Measurements from ENCODE around the gene PRDM5.

PRDM5 gene

GRCh38 chr4:120922381-120923206 lies at the start of gene PRDM5:
PRDM5 (minus strand) TSS chr4:120922726; CDS start chr4:120922608, 118 bp downstream.
- peak within 1 kb of the TSS; percentile 80 for H3K4me3 ChIP-seq (ENCODE audit: low read length)
- no peaks in the 10 kb centered on the region for H3K36me3 ChIP-seq (ENCODE audit: control insufficient read depth, low read depth, low read length)
- no peaks in the 10 kb centered on the region for H3K27me3 ChIP-seq (ENCODE audit: control insufficient read depth, insufficient read depth, low read length)
- peak within 1 kb of the TSS; percentile 84 for H3K9ac ChIP-seq (ENCODE audit: low read length)
- H3K4me1 ChIP-seq (ENCODE audit: control insufficient read depth, low read depth, low read length) = peaks cover 45% of the 10 kb centered on the region
- H3K9me3 ChIP-seq (ENCODE audit: control insufficient read depth, low read depth, low read length) = no peaks in the 10 kb centered on the region
- H3K27ac ChIP-seq (ENCODE audit: low read length) = peak within 1 kb of the TSS; percentile 35

- H3K4me3 ChIP-seq (ENCODE audit: low read length) = no peak overlapping the region
- no peaks in the 10 kb centered on the region for H3K36me3 ChIP-seq (ENCODE audit: control insufficient read depth, low read depth, low read length)
- H3K27me3 ChIP-seq (ENCODE audit: control insufficient read depth, insufficient read depth, low read length) = no peaks in the 10 kb centered on the region
- no peaks in the 10 kb centered on the region for H3K9me3 ChIP-seq (ENCODE audit: control insufficient read depth, low read depth, low read length)
- no peak overlapping the region for H3K9ac ChIP-seq (ENCODE audit: low read length)
- no peaks in the 10 kb centered on the region for H3K4me1 ChIP-seq (ENCODE audit: control insufficient read depth, low read depth, low read length)
- H3K27ac ChIP-seq (ENCODE audit: low read length) = no peak overlapping the region
Observed at GRCh38 chr4:120971884-120972283, 49.4 kb upstream of the PRDM5 start.

DNA sequence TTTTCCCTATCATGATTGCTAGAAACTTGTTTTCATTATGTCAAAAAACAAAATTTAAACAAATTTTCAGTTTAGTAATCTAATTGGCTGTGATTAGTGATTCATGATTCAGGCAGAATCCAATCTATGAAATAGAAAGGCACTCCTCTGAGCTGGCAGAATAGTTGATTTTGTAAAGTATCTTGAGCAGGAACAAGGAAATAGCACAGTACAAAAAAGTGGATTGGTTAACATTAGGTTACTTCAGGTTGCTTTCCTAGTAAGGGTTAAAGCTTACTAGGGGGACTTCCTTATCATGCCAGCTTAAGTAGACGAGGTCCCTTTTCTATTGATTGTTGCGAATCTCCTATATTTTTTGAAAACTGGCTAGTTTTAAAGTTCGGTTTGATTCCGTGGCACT lies 43.4 kb upstream of the PRDM5 start:
- no peak overlapping the region for H3K4me3 ChIP-seq (ENCODE audit: low read length)
- no peaks in the 10 kb centered on the region for H3K9me3 ChIP-seq (ENCODE audit: control insufficient read depth, low read depth, low read length)
- no peak overlapping the region for H3K9ac ChIP-seq (ENCODE audit: low read length)
- no peaks in the 10 kb centered on the region for H3K27me3 ChIP-seq (ENCODE audit: control insufficient read depth, insufficient read depth, low read length)
- no peak overlapping the region for H3K27ac ChIP-seq (ENCODE audit: low read length)
- peaks cover 3% of the 10 kb centered on the region for H3K4me1 ChIP-seq (ENCODE audit: control insufficient read depth, low read depth, low read length)
- H3K36me3 ChIP-seq (ENCODE audit: control insufficient read depth, low read depth, low read length) = no peaks in the 10 kb centered on the region

- no peak overlapping the region for H3K4me3 ChIP-seq (ENCODE audit: low read length)
- H3K27me3 ChIP-seq (ENCODE audit: control insufficient read depth, insufficient read depth, low read length) = no peaks in the 10 kb centered on the region
- no peaks in the 10 kb centered on the region for H3K9me3 ChIP-seq (ENCODE audit: control insufficient read depth, low read depth, low read length)
- no peaks in the 10 kb centered on the region for H3K36me3 ChIP-seq (ENCODE audit: control insufficient read depth, low read depth, low read length)
- H3K27ac ChIP-seq (ENCODE audit: low read length) = no peak overlapping the region
- H3K4me1 ChIP-seq (ENCODE audit: control insufficient read depth, low read depth, low read length) = peaks cover 3% of the 10 kb centered on the region
- H3K9ac ChIP-seq (ENCODE audit: low read length) = no peak overlapping the region
Observed at GRCh38 chr4:120964596-120964995, 42.1 kb upstream of the PRDM5 start.

DNA sequence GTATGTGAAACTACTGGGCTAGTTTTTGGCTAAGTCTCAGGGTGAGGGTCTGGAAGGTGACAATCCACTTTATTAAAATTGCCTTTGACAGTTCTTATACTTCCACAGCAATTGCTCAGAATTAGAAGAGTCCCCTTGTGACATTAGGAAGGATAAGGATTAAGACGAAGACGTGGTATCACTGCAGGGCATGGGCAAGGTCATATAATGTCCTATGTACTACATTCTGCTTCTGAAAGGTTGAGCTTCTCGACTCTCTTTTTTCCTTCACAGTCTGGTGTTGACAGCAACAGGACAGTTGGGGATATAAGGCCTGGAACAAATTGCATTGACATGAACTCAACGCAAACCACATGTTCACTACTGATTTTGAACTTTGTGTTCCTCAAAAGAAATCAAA lies 40.9 kb upstream of the PRDM5 start:
- H3K4me3 ChIP-seq (ENCODE audit: low read length) = no peak overlapping the region
- H3K9me3 ChIP-seq (ENCODE audit: control insufficient read depth, low read depth, low read length) = no peaks in the 10 kb centered on the region
- H3K27ac ChIP-seq (ENCODE audit: low read length) = no peak overlapping the region
- H3K9ac ChIP-seq (ENCODE audit: low read length) = no peak overlapping the region
- H3K27me3 ChIP-seq (ENCODE audit: control insufficient read depth, insufficient read depth, low read length) = no peaks in the 10 kb centered on the region
- no peaks in the 10 kb centered on the region for H3K36me3 ChIP-seq (ENCODE audit: control insufficient read depth, low read depth, low read length)
- peaks cover 3% of the 10 kb centered on the region for H3K4me1 ChIP-seq (ENCODE audit: control insufficient read depth, low read depth, low read length)

GRCh38 chr4:120960656-120961267 lies 38.2 kb upstream of the PRDM5 start:
- Histone ChIP-seq H3K4me3 (ENCODE audit: low read length) (no peak overlapping the region), H3K36me3 (ENCODE audit: control insufficient read depth, low read depth, low read length) (no peaks in the 10 kb centered on the region), H3K4me1 (ENCODE audit: control insufficient read depth, low read depth, low read length) (peaks cover under 1% of the 10 kb centered on the region), H3K9ac (ENCODE audit: low read length) (no peak overlapping the region), H3K9me3 (ENCODE audit: control insufficient read depth, low read depth, low read length) (no peaks in the 10 kb centered on the region), H3K27ac (ENCODE audit: low read length) (no peak overlapping the region), H3K27me3 (ENCODE audit: control insufficient read depth, insufficient read depth, low read length) (no peaks in the 10 kb centered on the region)

GRCh38 chr4:120948382-120948781 lies 25.9 kb upstream of the PRDM5 start:
- H3K4me3 ChIP-seq (ENCODE audit: low read length) = no peak overlapping the region
- peaks cover 7% of the 10 kb centered on the region for H3K9me3 ChIP-seq (ENCODE audit: control insufficient read depth, low read depth, low read length)
- H3K27me3 ChIP-seq (ENCODE audit: control insufficient read depth, insufficient read depth, low read length) = no peaks in the 10 kb centered on the region
- H3K27ac ChIP-seq (ENCODE audit: low read length) = no peak overlapping the region
- no peaks in the 10 kb centered on the region for H3K4me1 ChIP-seq (ENCODE audit: control insufficient read depth, low read depth, low read length)
- H3K9ac ChIP-seq (ENCODE audit: low read length) = no peak overlapping the region
- no peaks in the 10 kb centered on the region for H3K36me3 ChIP-seq (ENCODE audit: control insufficient read depth, low read depth, low read length)

DNA sequence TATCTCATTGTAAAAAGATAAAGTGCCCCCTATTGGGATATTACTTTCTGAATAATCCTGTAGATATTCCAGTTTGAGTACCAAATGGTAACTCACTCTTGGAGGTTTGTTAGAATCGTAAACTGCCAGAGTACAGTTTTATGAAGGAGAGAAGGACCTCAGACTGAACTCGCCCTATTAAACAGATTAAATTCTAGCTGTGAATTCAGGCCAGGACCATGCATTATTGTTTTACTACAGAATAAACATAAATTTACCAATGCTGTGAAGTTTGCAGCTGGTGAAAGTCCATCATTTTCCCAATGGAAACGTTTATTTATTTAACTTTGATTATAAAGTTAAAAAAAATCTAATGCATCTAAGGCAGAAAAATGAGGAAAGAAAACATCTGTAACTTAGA lies 20.2 kb upstream of the PRDM5 start:
- Histone ChIP-seq H3K4me3 (ENCODE audit: low read length) (no peak overlapping the region), H3K27ac (ENCODE audit: low read length) (no peak overlapping the region), H3K36me3 (ENCODE audit: control insufficient read depth, low read depth, low read length) (no peaks in the 10 kb centered on the region), H3K9ac (ENCODE audit: low read length) (no peak overlapping the region), H3K4me1 (ENCODE audit: control insufficient read depth, low read depth, low read length) (no peaks in the 10 kb centered on the region), H3K9me3 (ENCODE audit: control insufficient read depth, low read depth, low read length) (no peaks in the 10 kb centered on the region), H3K27me3 (ENCODE audit: control insufficient read depth, insufficient read depth, low read length) (no peaks in the 10 kb centered on the region)

DNA sequence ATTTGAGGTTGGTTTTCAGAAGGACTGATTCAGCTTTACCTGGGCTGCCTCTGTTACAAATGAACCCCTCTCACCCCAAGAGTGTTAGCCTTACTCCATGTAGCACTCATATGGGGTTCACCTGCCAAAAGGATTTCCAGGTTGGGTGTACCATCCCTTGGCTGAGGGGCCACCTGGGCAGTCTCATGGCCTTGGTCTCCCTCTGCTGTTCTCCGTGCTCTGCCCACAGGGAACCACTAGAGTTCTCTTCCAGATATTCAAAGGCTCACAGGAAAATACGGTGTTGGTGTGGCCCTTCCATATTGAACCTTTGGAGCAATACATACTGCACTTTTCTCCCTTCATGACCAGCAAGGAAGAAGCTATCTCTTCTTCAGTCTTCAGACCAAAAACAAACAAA lies 18.0 kb upstream of the PRDM5 start:
- H3K4me1 ChIP-seq (ENCODE audit: control insufficient read depth, low read depth, low read length) = no peaks in the 10 kb centered on the region
- no peaks in the 10 kb centered on the region for H3K27me3 ChIP-seq (ENCODE audit: control insufficient read depth, insufficient read depth, low read length)
- H3K36me3 ChIP-seq (ENCODE audit: control insufficient read depth, low read depth, low read length) = no peaks in the 10 kb centered on the region
- no peak overlapping the region for H3K4me3 ChIP-seq (ENCODE audit: low read length)
- H3K27ac ChIP-seq (ENCODE audit: low read length) = no peak overlapping the region
- H3K9me3 ChIP-seq (ENCODE audit: control insufficient read depth, low read depth, low read length) = no peaks in the 10 kb centered on the region
- no peak overlapping the region for H3K9ac ChIP-seq (ENCODE audit: low read length)

DNA sequence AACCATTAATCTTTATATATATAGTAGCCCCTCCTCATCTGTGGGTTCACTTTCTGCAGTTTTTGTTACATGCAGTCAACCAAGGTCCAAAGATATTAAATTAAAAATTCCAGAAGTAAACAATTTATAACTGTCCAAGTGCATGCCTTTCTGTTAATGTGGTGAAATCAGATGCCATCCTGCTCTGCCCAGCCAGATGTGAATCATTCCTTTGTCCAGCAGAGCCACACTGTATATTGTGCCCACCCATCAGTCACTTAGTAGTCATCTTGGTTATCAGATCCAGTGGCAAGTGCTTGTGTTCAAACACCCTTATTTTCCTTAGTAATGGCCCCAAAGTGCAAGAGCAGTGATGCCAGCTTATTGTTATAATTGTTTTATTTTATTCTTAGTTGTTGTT lies 17.2 kb upstream of the PRDM5 start:
- Histone ChIP-seq H3K9ac (ENCODE audit: low read length) (no peak overlapping the region), H3K9me3 (ENCODE audit: control insufficient read depth, low read depth, low read length) (no peaks in the 10 kb centered on the region), H3K36me3 (ENCODE audit: control insufficient read depth, low read depth, low read length) (no peaks in the 10 kb centered on the region), H3K4me1 (ENCODE audit: control insufficient read depth, low read depth, low read length) (no peaks in the 10 kb centered on the region), H3K27ac (ENCODE audit: low read length) (no peak overlapping the region), H3K4me3 (ENCODE audit: low read length) (no peak overlapping the region), H3K27me3 (ENCODE audit: control insufficient read depth, insufficient read depth, low read length) (no peaks in the 10 kb centered on the region)

GRCh38 chr4:120929847-120930246 lies 7.3 kb upstream of the PRDM5 start:
- H3K4me1 ChIP-seq (ENCODE audit: control insufficient read depth, low read depth, low read length) = no peaks in the 10 kb centered on the region
- no peak overlapping the region for H3K4me3 ChIP-seq (ENCODE audit: low read length)
- no peak overlapping the region for H3K9ac ChIP-seq (ENCODE audit: low read length)

More at GRCh38 chr4:120929847-120930246, 7.3 kb upstream of the PRDM5 start:
- Histone ChIP-seq H3K9me3 (ENCODE audit: control insufficient read depth, low read depth, low read length) (no peaks in the 10 kb centered on the region), H3K27me3 (ENCODE audit: control insufficient read depth, insufficient read depth, low read length) (no peaks in the 10 kb centered on the region), H3K36me3 (ENCODE audit: control insufficient read depth, low read depth, low read length) (no peaks in the 10 kb centered on the region), H3K27ac (ENCODE audit: low read length) (no peak overlapping the region)
